T47D (cell line): ENCODE data around the gene ZNF785.
A peak's percentile ranks its signal among the peaks of the same experiment; 100 is the strongest.
"Not testable (repeated sequence)": the region's sequence is repeated elsewhere in the genome, so short reads cannot be mapped to it uniquely, and the experiment has no call there.

ENCODE experiments used
- DNase-seq, 2 experiments: peaks; one replicate each; pipeline versions ENCODE4 v3.0.0 to v3.0.0-alpha.2; 2011 to 2012; ENCODE audit warnings: low read depth in 1 of 2, low spot score in 1 of 2
- JUND ChIP-seq: IDR thresholded peaks from 2 replicates; pipeline ENCODE4 v1.6.1; 2012; ENCODE audit warnings: low read depth
- in situ Hi-C: cut with HindIII; loops from 2 replicates; pipeline ENCODE4 v1.10.0; 2016; ENCODE audit warnings: low sequenced_read_pairs, low pct_unique_long_range_greater_than_20kb

Gene ZNF785

GRCh38 chr16:30592871-30593270, 7.4 kb upstream of the ZNF785 start:
- in situ Hi-C loops: no loop called here
- DNase-seq: no peak
- no peak for TF ChIP-seq JUND

DNA sequence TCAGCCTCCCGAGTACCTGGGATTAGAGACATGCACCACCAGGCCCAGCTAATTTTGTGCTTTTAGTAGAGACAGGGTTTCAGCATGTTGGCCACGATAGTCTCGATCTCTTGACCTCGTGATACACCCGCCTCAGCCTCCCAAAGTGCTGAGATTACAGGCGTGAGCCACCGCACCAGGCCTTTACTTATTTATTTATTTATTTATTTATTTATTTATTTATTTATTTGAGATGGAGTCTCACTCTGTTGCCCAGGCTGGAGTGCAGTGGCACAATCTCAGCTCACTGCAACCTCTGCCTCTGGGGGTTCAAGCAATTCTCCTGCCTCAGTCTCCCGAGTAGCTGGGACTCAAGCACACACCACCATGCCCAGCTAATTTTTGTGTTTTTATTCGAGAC, 5.4 kb upstream of the ZNF785 start:
- in situ Hi-C loops: not testable (repeated sequence)

DNA sequence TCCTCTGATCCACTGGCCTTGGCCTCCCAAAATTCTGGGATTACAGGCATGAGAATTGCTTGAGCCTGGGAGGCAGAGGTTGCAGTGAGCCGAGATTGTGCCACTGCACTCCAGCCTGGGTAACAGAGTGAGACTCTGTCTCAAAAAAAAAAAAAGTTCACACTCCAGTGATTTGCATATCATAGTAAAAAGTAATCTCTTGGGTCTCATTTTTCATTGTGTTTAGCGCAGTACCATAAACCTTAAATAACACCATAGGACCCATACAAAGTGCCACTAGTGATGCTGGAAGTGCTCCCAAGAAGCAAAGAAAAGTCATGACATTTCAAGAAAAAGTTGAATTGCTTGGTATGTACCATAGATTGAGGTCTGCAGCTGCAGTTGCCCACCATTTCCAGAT, 4.1 kb upstream of the ZNF785 start:
- in situ Hi-C loops, DNase-seq: not testable (repeated sequence)

More for the DNA sequence above, 5.4 kb upstream of the ZNF785 start:
- DNase-seq: not testable (repeated sequence)

DNA sequence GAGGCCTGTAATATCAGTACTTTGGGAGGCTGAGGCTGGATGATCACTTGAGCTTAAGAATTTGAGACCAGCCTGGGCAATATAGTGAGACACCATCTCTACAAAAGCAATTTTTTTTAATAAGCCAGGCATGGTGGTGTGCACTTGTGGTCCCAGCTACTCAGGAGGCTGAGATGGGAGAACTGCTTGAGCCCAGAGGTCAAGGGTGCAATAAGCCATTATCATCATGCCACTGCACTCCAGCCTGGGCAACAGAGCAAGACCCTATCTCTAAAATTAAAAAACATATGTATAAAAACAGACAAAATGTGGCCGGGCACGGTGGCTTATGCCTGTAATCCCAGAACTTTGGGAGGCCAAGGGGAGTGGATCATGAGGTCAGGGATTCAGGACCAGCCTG, 3.2 kb upstream of the ZNF785 start:
- in situ Hi-C loops: no loop called here
- TF ChIP-seq JUND: no peak
- DNase-seq: no peak

GRCh38 chr16:30585022-30585399, 486 bp downstream of the ZNF785 start:
- TF ChIP-seq JUND: no peak
- DNase-seq: peak in 1 of 2 experiments; percentile 47

DNA sequence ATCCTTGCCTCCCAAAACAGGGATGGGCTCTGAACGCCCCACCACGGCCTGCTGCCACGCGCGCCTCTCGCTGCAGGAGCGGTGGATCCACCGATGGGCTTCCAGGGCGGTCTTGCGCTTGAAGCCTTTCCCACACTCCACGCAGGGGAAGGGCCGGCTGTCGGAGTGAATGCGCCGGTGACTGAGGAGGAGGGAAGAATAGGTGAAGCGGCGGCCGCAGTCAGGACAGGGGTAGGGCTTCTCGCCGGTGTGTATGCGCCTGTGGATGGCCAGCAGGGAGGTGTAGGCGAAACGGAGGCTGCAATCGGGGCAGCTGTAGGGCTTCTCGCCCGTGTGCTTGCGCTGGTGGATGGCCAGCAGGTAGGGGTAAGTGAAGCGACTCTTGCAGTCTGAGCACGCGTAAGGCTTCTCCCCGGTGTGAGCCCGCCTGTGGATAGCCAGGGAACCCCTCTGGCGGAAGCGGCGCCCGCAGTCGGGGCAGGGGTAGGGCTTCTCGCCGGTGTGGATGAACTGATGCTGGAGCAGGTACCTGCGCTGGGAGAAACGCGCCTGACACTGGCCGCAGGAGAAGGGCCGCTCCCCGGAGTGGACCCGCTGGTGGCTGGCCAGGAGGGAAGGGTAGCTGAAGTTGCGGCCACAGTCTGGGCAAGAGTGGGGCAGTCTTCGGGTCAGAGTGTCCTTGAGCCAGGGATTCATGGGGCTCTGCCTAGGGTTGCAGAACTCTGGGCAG, 2.7 kb downstream of the ZNF785 start:
- TF ChIP-seq JUND: no peak
- no peak for DNase-seq
- in situ Hi-C loops: no loop called here

More at GRCh38 chr16:30585022-30585399, 486 bp downstream of the ZNF785 start:
- in situ Hi-C loops: no loop called here

DNA sequence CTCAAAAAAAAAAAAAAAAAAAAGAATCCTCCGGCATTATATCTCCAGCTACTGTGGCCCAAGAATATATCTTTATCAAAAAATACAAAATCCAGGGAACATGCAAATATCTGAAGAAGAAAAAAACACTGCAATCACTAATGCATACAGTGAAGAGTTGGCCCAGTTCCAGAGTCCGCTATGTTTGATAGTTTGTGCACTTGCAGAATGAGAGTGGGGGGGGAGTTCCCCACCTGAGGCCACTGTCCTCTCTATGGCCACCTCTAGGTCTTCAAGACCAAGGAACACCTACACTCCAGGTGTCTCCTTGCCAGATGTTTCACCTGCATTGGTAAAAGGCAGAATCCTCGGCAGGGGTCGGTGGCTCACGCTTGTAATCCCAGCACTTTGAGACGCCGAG, 4.0 kb downstream of the ZNF785 start:
- in situ Hi-C loops: no loop called here
- DNase-seq: no peak
- TF ChIP-seq JUND: no peak

DNA sequence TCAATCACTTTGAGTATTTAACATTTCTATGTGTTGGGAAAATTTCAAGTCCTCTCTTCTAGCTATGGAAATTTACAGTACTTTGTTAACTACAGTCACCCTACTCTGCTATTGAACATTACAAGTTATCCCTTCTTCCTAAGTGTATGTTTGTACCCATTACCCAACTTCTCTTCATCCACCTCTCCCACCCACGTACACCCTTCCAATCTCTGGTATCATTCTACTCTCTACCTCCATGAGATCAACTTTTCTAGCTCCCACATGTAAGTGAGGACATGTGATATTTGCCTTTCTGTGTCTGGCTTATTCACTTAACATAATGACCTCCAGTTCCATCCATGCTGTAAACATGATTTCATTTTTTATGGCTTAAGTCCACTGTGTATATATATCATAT, 10.8 kb downstream of the ZNF785 start:
- DNase-seq: no peak
- no peak for TF ChIP-seq JUND
- in situ Hi-C loops: no loop called here

- in situ Hi-C loops: no loop called here
- DNase-seq: peak; percentile 96
- no peak for TF ChIP-seq JUND
Measured at GRCh38 chr16:30571445-30572322, 13.8 kb downstream of the ZNF785 start, which contains the start of gene ZNF688. Gene ZNF688, minus strand, starts transcription at chr16:30571714. Its CDS starts 85 bp downstream, at chr16:30571629.

- in situ Hi-C loops: no loop called here
- peak; percentile 29 to 41 for DNase-seq
- TF ChIP-seq JUND: no peak
Measured at GRCh38 chr16:30570636-30571444, 14.7 kb downstream of the ZNF785 start.

GRCh38 chr16:30569746-30570635, 15.5 kb downstream of the ZNF785 start:
- no peak for TF ChIP-seq JUND
- DNase-seq: no peak
- in situ Hi-C loops: no loop called here

GRCh38 chr16:30569281-30569680, 16.2 kb downstream of the ZNF785 start:
- no peak for DNase-seq
- in situ Hi-C loops: no loop called here
- no peak for TF ChIP-seq JUND
